Activated CD4-positive, alpha-beta T cell treated with anti-CD3 and anti-CD28 coated beads, Interleukin-2, amount 10 ng/mL, durations not matched to agents 24 days and 14 days (primary cell): ENCODE results near the gene MBTD1. TPM values are rescaled to one million over a fixed set of nuclear protein-coding genes. Genes with fewer than 3 reads are reported as not detected.

Experiments
- DNase-seq: peaks from one replicate; pipeline ENCODE4 v3.0.0; 2022
- H3K27ac Mint-ChIP-seq: one replicate; pipeline ENCODE4 v1.8.0; 2022; ENCODE audit warnings: mild to moderate bottlenecking, mixed read lengths
- H3K27me3 Mint-ChIP-seq: one replicate; pipeline ENCODE4 v1.8.0; 2022; ENCODE audit warnings: mixed read lengths
- H3K36me3 Mint-ChIP-seq: one replicate; pipeline ENCODE4 v1.8.0; 2022; ENCODE audit warnings: low read depth, mild to moderate bottlenecking, mixed read lengths
- H3K4me1 Mint-ChIP-seq: one replicate; pipeline ENCODE4 v1.8.0; 2021; ENCODE audit warnings: mixed read lengths
- H3K4me3 Mint-ChIP-seq: one replicate; pipeline ENCODE4 v1.8.0; 2022; ENCODE audit warnings: mild to moderate bottlenecking, moderate library complexity, mixed read lengths
- H3K9me3 Mint-ChIP-seq: one replicate; pipeline ENCODE4 v1.8.0; 2021; ENCODE audit warnings: mixed read lengths
- intact Hi-C: fragments of 100-400 bp; cut with micrococcal nuclease; formaldehyde crosslinking; loops from one replicate; pipeline ENCODE4 v1.15.1; 2023
- total RNA-seq: library from RNA; stranded (reverse); gene quantifications from 2 replicates; pipeline ENCODE4 v1.2.3, GENCODE V29; 2022

MBTD1 gene
- total RNA-seq, 1 donor from 2014 or later, result 13.1 TPM

- no peak for DNase-seq
- Mint-ChIP-seq H3K36me3 (peaks cover 68% of the 10 kb centered on the region), H3K27me3 (no peaks in the 10 kb centered on the region), H3K4me3 (peak overlapping the region; percentile 88), H3K27ac (peak overlapping the region; percentile 97), H3K9me3 (no peaks in the 10 kb centered on the region), H3K4me1 (peaks cover 28% of the 10 kb centered on the region)
- intact Hi-C loops, result loop anchor here (1.0 to 5.0 kb wide), 2 partner anchors 44 to 458 kb away; partner anchors contain the start of gene ANKRD40
These were observed 94.8 kb downstream of the MBTD1 start for GRCh38 chr17:51164911-51165679.

- Mint-ChIP-seq H3K4me3 (no peak overlapping the region), H3K27me3 (no peaks in the 10 kb centered on the region), H3K9me3 (no peaks in the 10 kb centered on the region), H3K27ac (peak overlapping the region; percentile 2), H3K36me3 (peaks cover 67% of the 10 kb centered on the region), H3K4me1 (peaks cover 25% of the 10 kb centered on the region)
- intact Hi-C loops, result no loop called here
- DNase-seq, result no peak
These were observed 98.3 kb downstream of the MBTD1 start for GRCh38 chr17:51161541-51161940.

- intact Hi-C loops, result no loop called here
- Mint-ChIP-seq H3K4me1 (peaks cover 25% of the 10 kb centered on the region), H3K36me3 (peaks cover 70% of the 10 kb centered on the region), H3K27me3 (no peaks in the 10 kb centered on the region), H3K27ac (no peak overlapping the region), H3K4me3 (no peak overlapping the region), H3K9me3 (no peaks in the 10 kb centered on the region)
- DNase-seq, result no peak
These were observed 100.2 kb downstream of the MBTD1 start for GRCh38 chr17:51159604-51160003.

- Mint-ChIP-seq H3K27ac (no peak overlapping the region), H3K4me3 (no peak overlapping the region), H3K9me3 (no peaks in the 10 kb centered on the region), H3K27me3 (no peaks in the 10 kb centered on the region), H3K4me1 (peaks cover 26% of the 10 kb centered on the region), H3K36me3 (peaks cover 42% of the 10 kb centered on the region)
- DNase-seq, result no peak
- intact Hi-C loops, result no loop called here
These were observed 104.4 kb downstream of the MBTD1 start for GRCh38 chr17:51155416-51155815.

GRCh38 chr17:51154176-51154575 is 105.7 kb downstream of the MBTD1 start:
- Mint-ChIP-seq H3K36me3 (peaks cover 34% of the 10 kb centered on the region), H3K4me3 (no peak overlapping the region), H3K9me3 (no peaks in the 10 kb centered on the region), H3K4me1 (peaks cover 23% of the 10 kb centered on the region), H3K27ac (no peak overlapping the region), H3K27me3 (no peaks in the 10 kb centered on the region)
- peak; percentile 66 for DNase-seq
- intact Hi-C loops, result loop anchor here (5.0 kb wide), 1 partner anchor 447 kb away; the partner anchor contains the start of gene ANKRD40

- Mint-ChIP-seq H3K36me3 (peaks cover 29% of the 10 kb centered on the region), H3K4me3 (no peak within 1 kb of the TSS), H3K27ac (no peak within 1 kb of the TSS), H3K27me3 (no peaks in the 10 kb centered on the region), H3K9me3 (no peaks in the 10 kb centered on the region), H3K4me1 (peaks cover 23% of the 10 kb centered on the region)
- intact Hi-C loops, result loop anchor here (1.0 to 5.0 kb wide), 7 partner anchors 13 to 446 kb away; partner anchors contain the start of genes ANKRD40, MBTD1, NME2 and TOB1
- DNase-seq, result peak; percentile 100
These were observed 106.4 kb downstream of the MBTD1 start, which contains the start of gene NME1 for GRCh38 chr17:51153210-51154072. Gene NME1 (plus strand): TSS chr17:51153559. CDS start chr17:51155655, 2,096 bp downstream.

GRCh38 chr17:51152766-51153209 is 107.1 kb downstream of the MBTD1 start:
- H3K4me1 Mint-ChIP-seq, result peaks cover 22% of the 10 kb centered on the region
- intact Hi-C loops, result loop anchor here (1.0 to 5.0 kb wide), 7 partner anchors 14 to 445 kb away; partner anchors contain the start of genes ANKRD40, MBTD1, NME2 and TOB1
- no peak overlapping the region for H3K4me3 Mint-ChIP-seq
- H3K9me3 Mint-ChIP-seq, result no peaks in the 10 kb centered on the region
- peaks cover 24% of the 10 kb centered on the region for H3K36me3 Mint-ChIP-seq
- no peaks in the 10 kb centered on the region for H3K27me3 Mint-ChIP-seq
- DNase-seq, result no peak
- no peak overlapping the region for H3K27ac Mint-ChIP-seq

GRCh38 chr17:51150932-51151331 is 108.9 kb downstream of the MBTD1 start:
- DNase-seq, result no peak
- Mint-ChIP-seq H3K36me3 (peaks cover 7% of the 10 kb centered on the region), H3K9me3 (no peaks in the 10 kb centered on the region), H3K4me3 (no peak overlapping the region), H3K4me1 (peaks cover 27% of the 10 kb centered on the region), H3K27ac (no peak overlapping the region), H3K27me3 (no peaks in the 10 kb centered on the region)
- intact Hi-C loops, result loop anchor here (5.0 kb wide), 1 partner anchor 444 kb away; the partner anchor contains the start of gene ANKRD40

- Mint-ChIP-seq H3K4me3 (no peak overlapping the region), H3K9me3 (no peaks in the 10 kb centered on the region), H3K27me3 (no peaks in the 10 kb centered on the region), H3K4me1 (peaks cover 16% of the 10 kb centered on the region), H3K36me3 (no peaks in the 10 kb centered on the region), H3K27ac (no peak overlapping the region)
- intact Hi-C loops, result loop anchor here (10.0 kb wide), 1 partner anchor 364 kb away; no protein-coding TSS in a partner anchor
- no peak for DNase-seq
These were observed 110.7 kb downstream of the MBTD1 start for GRCh38 chr17:51149163-51149562.

GRCh38 chr17:51147650-51148049 is 112.2 kb downstream of the MBTD1 start:
- DNase-seq, result no peak
- Mint-ChIP-seq H3K4me1 (peaks cover 16% of the 10 kb centered on the region), H3K36me3 (no peaks in the 10 kb centered on the region), H3K4me3 (peak overlapping the region; percentile 8), H3K27me3 (no peaks in the 10 kb centered on the region), H3K9me3 (no peaks in the 10 kb centered on the region), H3K27ac (peak overlapping the region; percentile 83)
- intact Hi-C loops, result loop anchor here (1.0 to 10.0 kb wide), 2 partner anchors 26 to 363 kb away; no protein-coding TSS in a partner anchor

- intact Hi-C loops, result loop anchor here (10.0 kb wide), 1 partner anchor 360 kb away; no protein-coding TSS in a partner anchor
- Mint-ChIP-seq H3K27ac (no peak overlapping the region), H3K4me1 (peaks cover 14% of the 10 kb centered on the region), H3K36me3 (no peaks in the 10 kb centered on the region), H3K27me3 (no peaks in the 10 kb centered on the region), H3K4me3 (no peak overlapping the region), H3K9me3 (no peaks in the 10 kb centered on the region)
- DNase-seq, result no peak
These were observed 115.4 kb downstream of the MBTD1 start for GRCh38 chr17:51144266-51145022.

GRCh38 chr17:51142597-51142996 is 117.3 kb downstream of the MBTD1 start:
- intact Hi-C loops, result loop anchor here (10.0 kb wide), 1 partner anchor 358 kb away; no protein-coding TSS in a partner anchor
- no peak overlapping the region for H3K4me3 Mint-ChIP-seq
- no peaks in the 10 kb centered on the region for H3K27me3 Mint-ChIP-seq
- no peaks in the 10 kb centered on the region for H3K9me3 Mint-ChIP-seq
- no peak for DNase-seq
- peaks cover 10% of the 10 kb centered on the region for H3K4me1 Mint-ChIP-seq
- H3K27ac Mint-ChIP-seq, result no peak overlapping the region
- H3K36me3 Mint-ChIP-seq, result no peaks in the 10 kb centered on the region

GRCh38 chr17:51135956-51136355 is 123.9 kb downstream of the MBTD1 start:
- H3K4me3 Mint-ChIP-seq, result no peak overlapping the region
- H3K36me3 Mint-ChIP-seq, result no peaks in the 10 kb centered on the region
- H3K27ac Mint-ChIP-seq, result no peak overlapping the region
- H3K4me1 Mint-ChIP-seq, result peaks cover 8% of the 10 kb centered on the region
- no peak for DNase-seq
- intact Hi-C loops, result no loop called here
- H3K9me3 Mint-ChIP-seq, result no peaks in the 10 kb centered on the region
- no peaks in the 10 kb centered on the region for H3K27me3 Mint-ChIP-seq
